ENCODE results near the gene SPTY2D1. TPM values are rescaled to one million over a fixed set of nuclear protein-coding genes. Genes with fewer than 3 reads are reported as not detected.
A peak's percentile ranks its signal among the peaks of the same experiment; 100 is the strongest.
"Not testable (repeated sequence)": the region's sequence is repeated elsewhere in the genome, so short reads cannot be mapped to it uniquely, and the experiment has no call there.

Gene SPTY2D1
- polyA plus RNA-seq, 1 experiment = 18.6 TPM

DNA sequence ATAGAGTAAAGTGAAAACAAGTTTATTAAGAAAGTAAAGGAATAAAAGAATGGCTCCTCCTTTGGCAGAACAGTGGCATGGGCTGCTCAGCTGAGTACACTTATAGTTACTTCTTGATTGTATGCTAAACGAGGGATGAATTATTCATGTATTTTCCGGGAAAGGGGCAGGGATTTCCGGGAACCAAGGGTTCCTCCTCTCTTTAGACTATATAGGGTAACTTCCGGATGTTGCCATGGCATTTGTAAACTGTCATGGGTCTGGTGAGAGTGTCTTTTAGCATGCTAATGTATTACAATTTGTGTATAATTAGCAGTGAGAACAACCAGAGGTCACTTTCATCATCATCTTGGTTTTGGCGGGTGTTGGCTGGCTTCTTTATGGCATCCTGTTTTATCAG lies 23.5 kb upstream of the SPTY2D1 start:
- Histone ChIP-seq H3K27ac (ENCODE audit: low read depth, low read length) (no peak overlapping the region), H3K9me3 (ENCODE audit: control insufficient read depth, insufficient read depth, low read length) (peaks cover 7% of the 10 kb centered on the region), H3K4me3 (ENCODE audit: low read depth, low read length) (no peak overlapping the region), H3K27me3 (ENCODE audit: control insufficient read depth, insufficient read depth, low read length) (no peaks in the 10 kb centered on the region)
- POLR2A ChIA-PET = no interaction called here
- TF ChIP-seq CTCF (IDR thresholded peaks at IDR 0.05; ENCODE audit: low read depth, low read length) = no peak
- CTCF ChIA-PET = no interaction called here
- no peak for DNase-seq (ENCODE audit: low read depth, low spot score)

- Histone ChIP-seq H3K27ac (ENCODE audit: low read depth, low read length) (no peak overlapping the region), H3K9me3 (ENCODE audit: control insufficient read depth, insufficient read depth, low read length) (no peaks in the 10 kb centered on the region), H3K4me3 (ENCODE audit: low read depth, low read length) (no peak overlapping the region), H3K27me3 (ENCODE audit: control insufficient read depth, insufficient read depth, low read length) (peaks cover 3% of the 10 kb centered on the region)
- ChIA-PET CTCF (interaction anchor here (1.2 to 3.4 kb wide), 6 partner anchors 16 to 536 kb away, joined by 3 to 27 read pairs (median 4); no protein-coding TSS in a partner anchor), POLR2A (interaction anchor here (0.6 kb wide), 1 partner anchor 554 kb away, joined by 7 read pairs; no protein-coding TSS in a partner anchor)
- TF ChIP-seq CTCF (IDR thresholded peaks at IDR 0.05; ENCODE audit: low read depth, low read length) = peak; percentile 76
- DNase-seq (ENCODE audit: low read depth, low spot score) = peak; percentile 42
Measured at GRCh38 chr11:18650859-18651557, 16.9 kb upstream of the SPTY2D1 start.

GRCh38 chr11:18650353-18650752 lies 16.2 kb upstream of the SPTY2D1 start:
- H3K9me3 ChIP-seq (ENCODE audit: control insufficient read depth, insufficient read depth, low read length) = no peaks in the 10 kb centered on the region
- TF ChIP-seq CTCF (IDR thresholded peaks at IDR 0.05; ENCODE audit: low read depth, low read length) = no peak
- POLR2A ChIA-PET = interaction anchor here (0.7 kb wide), 1 partner anchor 16 kb away, joined by 4 read pairs; no protein-coding TSS in a partner anchor
- H3K27me3 ChIP-seq (ENCODE audit: control insufficient read depth, insufficient read depth, low read length) = peaks cover 3% of the 10 kb centered on the region
- DNase-seq (ENCODE audit: low read depth, low spot score) = no peak
- CTCF ChIA-PET = interaction anchor here (0.7 to 3.4 kb wide), 4 partner anchors 48 to 549 kb away, joined by 4 to 27 read pairs (median 4); no protein-coding TSS in a partner anchor
- no peak overlapping the region for H3K27ac ChIP-seq (ENCODE audit: low read depth, low read length)
- H3K4me3 ChIP-seq (ENCODE audit: low read depth, low read length) = no peak overlapping the region

GRCh38 chr11:18643034-18643433 lies 8.9 kb upstream of the SPTY2D1 start:
- DNase-seq (ENCODE audit: low read depth, low spot score); H3K27ac ChIP-seq (ENCODE audit: low read depth, low read length); CTCF ChIA-PET; H3K4me3 ChIP-seq (ENCODE audit: low read depth, low read length); POLR2A ChIA-PET; H3K9me3 ChIP-seq (ENCODE audit: control insufficient read depth, insufficient read depth, low read length); H3K27me3 ChIP-seq (ENCODE audit: control insufficient read depth, insufficient read depth, low read length): not testable (repeated sequence)

- CTCF ChIA-PET = no interaction called here
- no peak for TF ChIP-seq CTCF (IDR thresholded peaks at IDR 0.05; ENCODE audit: low read depth, low read length)
Measured at GRCh38 chr11:18641677-18642076, 7.5 kb upstream of the SPTY2D1 start.

More at GRCh38 chr11:18641677-18642076, 7.5 kb upstream of the SPTY2D1 start:
- Histone ChIP-seq H3K27me3 (ENCODE audit: control insufficient read depth, insufficient read depth, low read length) (peaks cover 9% of the 10 kb centered on the region), H3K4me3 (ENCODE audit: low read depth, low read length) (no peak overlapping the region), H3K9me3 (ENCODE audit: control insufficient read depth, insufficient read depth, low read length) (no peaks in the 10 kb centered on the region), H3K27ac (ENCODE audit: low read depth, low read length) (no peak overlapping the region)
- DNase-seq (ENCODE audit: low read depth, low spot score) = no peak
- POLR2A ChIA-PET = no interaction called here
